ENCODE data around the gene PCNX2.

Gene PCNX2

GRCh38 chr1:233316473-233316872, 20.9 kb upstream of the PCNX2 start:
- DNase-seq, result no peak

DNA sequence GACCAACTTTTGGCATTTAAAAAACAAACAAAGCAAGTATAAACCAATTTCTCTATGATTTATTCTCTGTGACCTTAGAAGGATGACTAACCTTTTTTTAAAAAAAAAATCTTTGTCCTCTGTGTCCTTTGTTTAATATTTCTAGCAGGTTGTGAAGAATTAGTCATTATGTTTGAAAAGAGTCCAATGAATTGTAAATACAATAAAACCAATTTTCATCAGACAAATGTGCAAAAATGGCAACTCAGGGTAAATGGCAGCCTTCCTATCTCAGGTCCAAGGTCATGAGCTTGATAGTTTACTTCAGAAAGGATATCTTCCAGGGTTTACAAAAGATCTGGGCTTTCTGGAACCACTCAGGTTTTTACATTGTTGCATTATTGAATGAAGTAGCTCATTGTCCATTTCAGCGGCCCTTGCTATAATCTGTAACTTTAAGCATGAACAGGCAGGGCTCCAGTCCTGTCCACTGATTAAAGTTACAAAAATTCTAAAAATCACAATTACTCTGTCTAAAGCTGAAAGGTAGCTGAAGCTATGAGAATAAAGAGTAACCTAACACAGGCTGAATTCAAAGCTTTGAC, 20.3 kb upstream of the PCNX2 start:
- no peak for DNase-seq

DNA sequence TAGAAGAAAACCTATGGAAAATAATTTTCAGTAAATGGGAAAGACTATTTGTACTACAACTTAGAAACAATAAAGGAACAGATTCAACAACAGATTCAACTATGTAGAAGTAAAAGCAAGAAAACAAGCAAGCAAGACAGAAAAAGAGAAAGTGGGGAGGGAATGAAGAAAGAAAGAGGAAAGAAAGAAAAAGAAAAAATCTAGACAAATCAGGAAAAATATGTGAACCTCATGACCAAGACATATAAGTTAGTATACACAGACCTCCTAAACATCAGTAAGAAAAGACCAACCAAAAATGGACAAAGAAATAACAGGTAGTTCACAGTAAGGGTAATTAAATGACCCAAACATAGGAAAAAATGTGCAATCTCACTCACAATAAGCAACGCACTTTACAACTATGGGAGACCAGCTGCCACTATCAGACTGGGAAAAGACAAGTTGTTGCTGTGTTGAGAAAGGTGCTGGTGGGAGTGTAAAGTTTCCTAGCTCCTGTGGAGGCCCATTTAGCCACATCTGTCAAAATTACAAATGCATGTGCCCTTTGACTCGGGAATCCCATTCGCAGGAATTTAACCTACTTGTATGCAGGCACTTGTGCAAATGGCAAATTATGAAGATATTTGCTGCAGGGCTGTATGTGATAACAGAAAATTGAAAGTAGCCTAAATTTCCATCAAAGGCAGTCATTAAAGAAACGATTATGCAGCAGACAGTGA, 18.1 kb upstream of the PCNX2 start:
- no peak for DNase-seq

GRCh38 chr1:233304489-233305102, 9.1 kb upstream of the PCNX2 start:
- DNase-seq, result peak; percentile 20

GRCh38 chr1:233300326-233300725, 4.8 kb upstream of the PCNX2 start:
- no peak for DNase-seq

- no peak for DNase-seq
These were observed 3.9 kb upstream of the PCNX2 start for GRCh38 chr1:233299450-233299849.

- DNase-seq, result no peak
These were observed 424 bp upstream of the PCNX2 start for GRCh38 chr1:233295975-233296322.

DNA sequence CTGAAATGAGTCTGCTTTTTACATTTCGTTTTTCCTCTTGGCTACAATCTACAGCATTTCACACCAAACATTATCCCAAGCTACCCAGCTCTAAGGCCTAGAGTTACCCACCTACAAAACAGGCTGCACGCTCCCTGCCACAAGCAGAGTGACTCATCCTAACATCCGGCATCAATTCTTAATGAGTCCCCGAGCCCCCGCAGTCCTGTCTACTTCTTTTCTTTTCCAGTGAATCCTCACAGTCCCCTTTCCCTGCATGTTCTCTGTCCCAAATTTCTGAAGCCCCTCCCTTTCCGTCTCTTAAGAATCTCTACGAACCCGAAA, 650 bp downstream of the PCNX2 start:
- peak; percentile 50 for DNase-seq

DNA sequence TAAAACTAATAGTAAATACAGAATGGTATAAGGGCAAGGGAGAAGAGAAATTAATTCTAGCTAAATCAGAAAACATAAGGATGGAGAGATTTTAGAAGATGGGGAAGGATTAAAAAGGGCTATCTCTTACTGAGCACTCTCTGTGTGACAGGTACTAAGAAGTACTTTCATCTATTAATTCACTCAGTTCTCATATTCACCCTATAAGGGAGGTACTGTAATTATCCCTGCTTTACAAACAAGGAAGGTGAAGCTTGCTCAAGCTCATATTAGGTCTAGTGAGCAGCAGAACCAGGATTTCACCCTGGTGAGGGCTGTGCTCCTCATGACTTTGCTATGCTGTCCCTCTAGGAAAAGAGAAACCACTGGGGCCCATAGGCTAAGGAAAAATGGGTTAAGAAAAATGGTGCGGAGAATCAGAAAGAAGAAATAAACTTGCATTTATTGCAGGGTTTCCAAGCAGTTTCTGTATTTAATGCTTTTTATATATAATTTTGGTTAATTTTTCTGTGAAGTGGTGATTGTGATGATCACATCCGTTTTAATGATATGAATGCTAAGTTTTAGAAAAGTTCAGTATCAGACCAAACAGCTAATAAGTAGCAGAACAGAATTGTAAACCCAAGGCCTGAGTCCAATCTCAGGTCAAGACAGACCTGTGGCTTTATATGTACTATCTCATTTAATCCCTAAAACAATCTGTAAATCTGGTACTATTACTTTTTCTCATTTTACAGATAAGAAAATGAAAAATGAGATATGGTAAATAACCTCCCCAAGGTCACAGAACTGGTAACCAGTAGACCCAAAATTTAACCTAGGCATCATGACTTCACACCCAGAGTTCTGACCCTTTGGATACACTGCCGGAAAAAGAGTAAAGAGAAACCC, 1.7 kb downstream of the PCNX2 start:
- peak; percentile 5 for DNase-seq

DNA sequence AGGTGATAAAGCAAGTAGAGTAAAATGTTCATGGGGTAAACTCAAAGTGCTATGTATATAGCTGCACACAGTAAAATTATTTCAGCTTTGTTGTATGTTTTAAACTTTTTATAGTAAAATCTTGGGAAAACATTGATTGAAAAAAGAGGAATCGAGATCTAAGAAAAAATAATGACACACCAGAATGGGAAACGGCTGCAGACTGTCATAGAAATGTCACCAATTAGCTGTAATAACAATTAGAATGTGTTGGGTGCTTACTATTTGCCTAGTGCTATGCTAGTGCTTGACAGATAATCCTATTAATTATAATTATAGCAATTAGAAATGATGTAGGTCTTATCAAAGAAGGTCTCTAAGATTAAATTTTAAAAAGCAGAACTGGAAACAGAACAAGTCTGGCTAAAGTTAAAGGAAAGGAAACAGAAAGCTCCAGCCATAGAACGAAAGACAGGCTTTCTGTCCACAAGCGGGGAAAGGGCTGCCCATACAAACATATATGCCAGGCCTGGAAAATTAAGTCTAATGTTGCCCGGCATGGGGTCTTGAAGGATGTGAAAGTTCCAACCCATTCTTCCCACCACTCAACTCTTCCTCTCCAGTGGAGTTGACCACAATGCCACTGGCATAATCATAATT, 5.0 kb downstream of the PCNX2 start:
- DNase-seq, result no peak

DNA sequence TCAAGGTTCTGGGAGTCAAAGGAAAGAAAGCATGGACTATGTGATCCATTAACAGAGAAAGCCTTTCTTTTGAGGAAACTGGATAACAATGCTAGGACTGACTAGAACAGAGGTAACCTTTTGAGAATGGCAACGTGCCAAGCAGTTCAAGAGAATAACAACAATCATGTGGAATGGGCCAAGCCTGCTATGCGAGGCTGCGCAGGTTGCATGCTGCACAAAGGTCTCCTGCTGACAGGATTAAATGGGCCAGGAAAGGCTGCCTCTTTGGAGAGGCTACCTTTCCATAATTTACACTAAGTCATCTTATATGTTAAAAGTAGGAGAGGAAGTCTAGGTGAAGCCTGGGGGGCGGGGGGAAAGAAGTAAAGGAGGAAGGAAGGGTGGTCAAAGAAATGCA, 5.8 kb downstream of the PCNX2 start:
- peak; percentile 86 for DNase-seq

- DNase-seq, result no peak
These were observed 13.0 kb downstream of the PCNX2 start for GRCh38 chr1:233282582-233282886.

GRCh38 chr1:233281711-233282581, 13.6 kb downstream of the PCNX2 start:
- no peak for DNase-seq

DNA sequence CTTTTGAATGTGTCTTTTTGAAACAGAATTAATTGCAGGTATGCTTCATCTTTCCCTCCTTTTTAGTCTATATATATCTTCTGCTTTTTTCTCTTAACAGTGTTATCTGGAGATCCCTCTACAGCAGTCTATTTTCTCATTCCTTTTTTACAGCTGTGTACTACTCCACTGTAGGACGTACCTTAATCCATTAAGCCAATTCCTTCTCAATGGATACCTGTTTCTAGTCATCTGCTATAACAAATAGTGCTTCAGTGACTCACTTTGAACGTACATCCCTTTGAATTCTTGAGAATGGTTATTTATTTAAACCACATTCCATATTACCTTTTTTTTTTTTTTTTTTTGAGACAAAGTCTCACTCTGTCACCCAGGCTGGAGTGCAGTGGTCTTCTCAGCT, 15.6 kb downstream of the PCNX2 start:
- no peak for DNase-seq

DNA sequence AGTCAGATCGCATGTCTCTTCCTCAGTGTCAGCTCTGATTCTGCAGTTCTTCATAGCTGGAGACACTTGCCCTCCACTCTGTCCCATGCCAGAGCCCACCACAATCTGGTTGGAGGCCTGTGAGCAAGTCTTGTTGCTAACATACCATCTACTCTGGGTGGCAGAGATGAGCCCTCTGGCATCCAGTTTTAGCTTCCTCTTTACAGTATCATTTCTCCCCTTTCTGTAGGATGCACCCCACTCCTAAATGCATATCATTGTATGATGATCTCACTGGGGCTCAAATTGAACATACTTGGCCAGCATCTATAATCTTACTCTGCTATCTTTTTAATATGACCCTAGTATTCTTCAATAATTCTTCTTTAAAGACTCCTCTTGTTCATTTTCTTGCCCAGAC, 16.9 kb downstream of the PCNX2 start:
- DNase-seq, result no peak

- no peak for DNase-seq
These were observed 17.6 kb downstream of the PCNX2 start for GRCh38 chr1:233277637-233278606.

DNA sequence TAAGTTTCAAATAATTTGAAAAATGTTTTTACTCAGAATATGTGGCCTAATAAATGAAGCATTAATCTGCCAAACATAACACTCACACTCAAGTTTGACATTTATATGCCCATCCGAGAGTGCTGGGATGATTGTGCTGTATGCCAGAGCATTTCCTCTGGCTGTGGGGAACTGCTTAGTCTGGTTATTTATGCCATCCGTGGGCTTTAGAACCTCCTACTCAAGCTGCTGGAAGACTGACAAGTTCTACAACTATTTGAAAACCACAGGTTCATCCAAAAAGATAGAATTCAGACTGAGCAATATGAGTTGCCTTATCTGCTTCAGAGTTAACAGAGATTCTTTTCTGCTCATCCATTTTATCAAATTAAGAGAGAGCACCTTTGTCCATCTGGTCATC, 25.9 kb downstream of the PCNX2 start:
- DNase-seq, result no peak

DNA sequence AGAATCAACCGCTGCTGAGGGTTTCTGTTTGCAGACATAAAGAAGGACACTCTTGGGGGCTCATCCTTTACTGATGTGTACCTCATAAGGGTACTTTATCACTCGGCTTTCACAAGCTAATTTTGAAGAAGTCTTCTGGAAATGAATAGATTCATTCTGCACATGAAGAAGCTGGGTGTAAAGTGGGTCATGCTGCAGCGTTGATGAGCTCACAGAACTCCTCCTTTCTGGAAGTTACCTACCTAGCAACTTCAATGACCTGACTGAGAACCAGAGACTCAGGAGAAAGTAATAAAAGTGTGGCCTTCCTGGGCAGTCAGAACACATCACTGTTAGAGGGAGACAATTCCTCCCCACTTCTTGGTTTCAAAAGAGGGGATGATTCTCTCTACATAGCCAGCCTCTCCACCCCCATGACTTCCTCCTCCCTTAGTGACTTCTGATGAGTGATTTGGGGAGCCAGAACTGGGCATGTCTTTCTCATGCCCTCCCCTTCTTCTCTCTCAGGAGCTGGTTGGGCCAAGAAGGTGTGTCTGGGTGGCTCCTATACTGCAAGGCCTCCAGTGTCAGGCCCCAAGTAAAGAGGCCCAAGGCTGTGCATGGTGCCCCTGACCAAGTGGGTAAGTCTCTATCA, 27.0 kb downstream of the PCNX2 start:
- no peak for DNase-seq

- DNase-seq, result no peak
These were observed 33.8 kb downstream of the PCNX2 start for GRCh38 chr1:233261695-233262094.

DNA sequence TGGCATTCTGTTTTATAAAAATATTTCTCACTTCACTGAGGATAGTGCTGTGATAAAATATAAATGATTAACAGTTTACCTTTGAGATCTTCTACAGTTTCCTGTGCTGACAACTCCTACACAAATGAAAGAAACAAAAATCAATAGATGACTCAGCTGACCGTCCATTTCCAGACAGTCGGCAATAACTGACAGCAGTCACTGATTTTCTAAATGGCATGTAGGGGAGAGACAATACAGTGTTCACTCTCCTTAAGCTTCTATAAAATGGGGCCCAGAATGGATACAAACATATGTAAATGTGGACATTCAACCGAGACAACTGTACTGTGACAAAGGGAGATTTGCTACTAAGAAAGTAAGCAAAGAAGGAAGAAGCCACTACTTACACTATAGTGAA, 34.3 kb downstream of the PCNX2 start:
- DNase-seq, result no peak

- no peak for DNase-seq
These were observed 37.7 kb downstream of the PCNX2 start for GRCh38 chr1:233257786-233258185.

All from NCI-H345 (cell line).